ENCODE measurements around the gene SLAMF6. TPM values are rescaled to one million over a fixed set of nuclear protein-coding genes. Genes with fewer than 3 reads are reported as not detected.

Gene SLAMF6
- total and polyA plus RNA-seq, 2 donors (not counting 1 experiment from before 2014, with no cell fraction given): not detected

GRCh38 chr1:160521554-160521953, 1.5 kb downstream of the SLAMF6 start:
- Histone ChIP-seq H3K9ac (ENCODE audit: insufficient read depth, low read length) (no peak overlapping the region), H4K20me1 (ENCODE audit: control insufficient read depth, extremely low read depth, insufficient read depth, low read length) (no peaks in the 10 kb centered on the region), H2AFZ (ENCODE audit: low read length) (no peak overlapping the region), H3K27me3 (ENCODE audit: control insufficient read depth, insufficient read depth, low read length) (no peaks in the 10 kb centered on the region), H3K4me2 (ENCODE audit: extremely low read depth, insufficient read depth, low read length) (no peak overlapping the region), H3K79me2 (ENCODE audit: control insufficient read depth, insufficient read depth, low read length) (no peaks in the 10 kb centered on the region), H3K36me3 (ENCODE audit: control insufficient read depth, insufficient read depth, low read length) (no peaks in the 10 kb centered on the region), H3K4me1 (ENCODE audit: control insufficient read depth, extremely low read depth, insufficient read depth, low read length) (no peaks in the 10 kb centered on the region), H3K27ac (ENCODE audit: insufficient read depth, low read length) (no peak overlapping the region), H3K4me3 (replicated peaks in 1 of 4; ENCODE audit: control extremely low read depth in 1 of 4, insufficient read depth in 1 of 4, low read depth in 3 of 4, low read length in 4 of 4) (no peak overlapping the region), H3K9me3 (ENCODE audit: control insufficient read depth, insufficient read depth, low read depth, low read length) (no peaks in the 10 kb centered on the region)
- TF ChIP-seq CTCF (conservative IDR thresholded peaks at IDR 0.05 in 1 of 2, IDR thresholded peaks at IDR 0.05 in 1 of 2; ENCODE audit: low read depth in 1 of 2, low read length in 2 of 2) (no peak), EZH2 (IDR thresholded peaks at IDR 0.05; ENCODE audit: low read length, missing control alignments) (no peak)
- no peak for DNase-seq (ENCODE audit: low read depth in 2 of 2)

- H3K4me2 ChIP-seq (ENCODE audit: extremely low read depth, insufficient read depth, low read length): no peak overlapping the region
- TF ChIP-seq EZH2 (IDR thresholded peaks at IDR 0.05; ENCODE audit: low read length, missing control alignments) (no peak), CTCF (conservative IDR thresholded peaks at IDR 0.05 in 1 of 2, IDR thresholded peaks at IDR 0.05 in 1 of 2; ENCODE audit: low read depth in 1 of 2, low read length in 2 of 2) (no peak)
- no peak for DNase-seq (ENCODE audit: low read depth in 2 of 2)
- H3K9ac ChIP-seq (ENCODE audit: insufficient read depth, low read length): no peak overlapping the region
- no peaks in the 10 kb centered on the region for H3K36me3 ChIP-seq (ENCODE audit: control insufficient read depth, insufficient read depth, low read length)
- H3K9me3 ChIP-seq (ENCODE audit: control insufficient read depth, insufficient read depth, low read depth, low read length): no peaks in the 10 kb centered on the region
- H3K4me1 ChIP-seq (ENCODE audit: control insufficient read depth, extremely low read depth, insufficient read depth, low read length): no peaks in the 10 kb centered on the region
- no peak overlapping the region for H2AFZ ChIP-seq (ENCODE audit: low read length)
- H4K20me1 ChIP-seq (ENCODE audit: control insufficient read depth, extremely low read depth, insufficient read depth, low read length): no peaks in the 10 kb centered on the region
- no peaks in the 10 kb centered on the region for H3K27me3 ChIP-seq (ENCODE audit: control insufficient read depth, insufficient read depth, low read length)
- H3K79me2 ChIP-seq (ENCODE audit: control insufficient read depth, insufficient read depth, low read length): no peaks in the 10 kb centered on the region
- H3K4me3 ChIP-seq (replicated peaks in 1 of 4; ENCODE audit: control extremely low read depth in 1 of 4, insufficient read depth in 1 of 4, low read depth in 3 of 4, low read length in 4 of 4): no peak overlapping the region
- no peak overlapping the region for H3K27ac ChIP-seq (ENCODE audit: insufficient read depth, low read length)
Measured at GRCh38 chr1:160520999-160521398, 2.1 kb downstream of the SLAMF6 start.

GRCh38 chr1:160520582-160520981, 2.5 kb downstream of the SLAMF6 start:
- H3K36me3 ChIP-seq (ENCODE audit: control insufficient read depth, insufficient read depth, low read length): no peaks in the 10 kb centered on the region
- no peak overlapping the region for H3K4me2 ChIP-seq (ENCODE audit: extremely low read depth, insufficient read depth, low read length)
- H3K27me3 ChIP-seq (ENCODE audit: control insufficient read depth, insufficient read depth, low read length): no peaks in the 10 kb centered on the region
- H3K4me1 ChIP-seq (ENCODE audit: control insufficient read depth, extremely low read depth, insufficient read depth, low read length): no peaks in the 10 kb centered on the region
- no peaks in the 10 kb centered on the region for H4K20me1 ChIP-seq (ENCODE audit: control insufficient read depth, extremely low read depth, insufficient read depth, low read length)
- TF ChIP-seq CTCF (conservative IDR thresholded peaks at IDR 0.05 in 1 of 2, IDR thresholded peaks at IDR 0.05 in 1 of 2; ENCODE audit: low read depth in 1 of 2, low read length in 2 of 2) (no peak), EZH2 (IDR thresholded peaks at IDR 0.05; ENCODE audit: low read length, missing control alignments) (no peak)
- H3K4me3 ChIP-seq (replicated peaks in 1 of 4; ENCODE audit: control extremely low read depth in 1 of 4, insufficient read depth in 1 of 4, low read depth in 3 of 4, low read length in 4 of 4): no peak overlapping the region
- H3K9ac ChIP-seq (ENCODE audit: insufficient read depth, low read length): no peak overlapping the region
- no peak overlapping the region for H3K27ac ChIP-seq (ENCODE audit: insufficient read depth, low read length)
- H3K79me2 ChIP-seq (ENCODE audit: control insufficient read depth, insufficient read depth, low read length): no peaks in the 10 kb centered on the region
- no peak for DNase-seq (ENCODE audit: low read depth in 2 of 2)
- H3K9me3 ChIP-seq (ENCODE audit: control insufficient read depth, insufficient read depth, low read depth, low read length): no peaks in the 10 kb centered on the region
- no peak overlapping the region for H2AFZ ChIP-seq (ENCODE audit: low read length)
